GM10266 (cell line): ENCODE results near the gene LYRM4.
"Not testable (repeated sequence)": the region's sequence is repeated elsewhere in the genome, so short reads cannot be mapped to it uniquely, and the experiment has no call there.

Experiments used
- DNase-seq: peaks from one replicate; pipeline ENCODE4 v3.0.0; 2012; ENCODE audit errors: extremely low spot score
- TF ChIP-seq, protein P1 (sequence below): IDR thresholded peaks from 2 replicates; pipeline ENCODE4 v1.5.1; 2012; ENCODE audit warnings: mild to moderate bottlenecking, low read depth; ENCODE audit not compliant: control insufficient read depth, insufficient read depth; ENCODE audit errors: missing control alignments

LYRM4 gene

DNA sequence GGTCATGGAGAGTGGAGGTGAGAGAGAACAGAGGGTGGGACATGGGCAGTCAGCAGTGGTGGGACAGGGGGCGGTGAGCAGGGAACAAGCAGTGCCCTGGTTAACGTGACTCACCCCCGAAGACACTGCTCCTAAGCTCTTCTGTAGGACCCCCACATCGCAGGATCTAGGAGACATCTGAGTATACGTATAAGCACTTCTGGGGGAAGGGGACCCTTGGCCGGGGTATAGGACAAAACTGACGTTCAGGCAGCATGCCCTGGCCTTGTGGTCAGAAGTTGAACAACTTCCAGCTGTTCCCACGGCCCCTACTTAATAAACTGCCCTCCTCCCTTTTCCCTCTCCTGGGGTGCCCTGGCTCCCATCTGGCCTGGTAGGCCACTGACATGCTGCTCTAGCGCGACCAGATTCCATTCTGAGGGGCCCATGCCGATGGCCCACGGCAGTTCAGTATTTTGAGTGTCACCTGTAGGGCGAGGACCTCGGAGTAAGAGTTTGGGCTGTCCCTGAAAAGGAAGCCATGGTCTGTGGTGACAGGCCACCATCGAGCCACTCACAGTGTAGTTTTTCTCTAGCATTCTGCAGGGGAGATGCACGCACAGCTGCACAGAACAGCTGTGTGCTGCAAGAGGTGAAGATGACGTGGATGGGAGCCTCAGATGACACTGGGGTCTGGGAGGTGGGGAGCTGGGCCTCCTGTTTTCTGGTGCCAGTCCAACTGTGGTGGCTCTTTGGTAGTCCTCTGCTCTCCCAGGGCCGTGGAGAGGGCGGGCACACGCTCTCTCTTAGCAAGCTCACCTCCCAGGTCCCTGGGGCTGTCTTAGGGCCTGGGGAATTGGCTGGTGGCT is 137.2 kb downstream of the LYRM4 start:
- TF ChIP-seq, protein P1, sequence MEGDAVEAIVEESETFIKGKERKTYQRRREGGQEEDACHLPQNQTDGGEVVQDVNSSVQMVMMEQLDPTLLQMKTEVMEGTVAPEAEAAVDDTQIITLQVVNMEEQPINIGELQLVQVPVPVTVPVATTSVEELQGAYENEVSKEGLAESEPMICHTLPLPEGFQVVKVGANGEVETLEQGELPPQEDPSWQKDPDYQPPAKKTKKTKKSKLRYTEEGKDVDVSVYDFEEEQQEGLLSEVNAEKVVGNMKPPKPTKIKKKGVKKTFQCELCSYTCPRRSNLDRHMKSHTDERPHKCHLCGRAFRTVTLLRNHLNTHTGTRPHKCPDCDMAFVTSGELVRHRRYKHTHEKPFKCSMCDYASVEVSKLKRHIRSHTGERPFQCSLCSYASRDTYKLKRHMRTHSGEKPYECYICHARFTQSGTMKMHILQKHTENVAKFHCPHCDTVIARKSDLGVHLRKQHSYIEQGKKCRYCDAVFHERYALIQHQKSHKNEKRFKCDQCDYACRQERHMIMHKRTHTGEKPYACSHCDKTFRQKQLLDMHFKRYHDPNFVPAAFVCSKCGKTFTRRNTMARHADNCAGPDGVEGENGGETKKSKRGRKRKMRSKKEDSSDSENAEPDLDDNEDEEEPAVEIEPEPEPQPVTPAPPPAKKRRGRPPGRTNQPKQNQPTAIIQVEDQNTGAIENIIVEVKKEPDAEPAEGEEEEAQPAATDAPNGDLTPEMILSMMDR, result no peak
- no peak for DNase-seq

DNA sequence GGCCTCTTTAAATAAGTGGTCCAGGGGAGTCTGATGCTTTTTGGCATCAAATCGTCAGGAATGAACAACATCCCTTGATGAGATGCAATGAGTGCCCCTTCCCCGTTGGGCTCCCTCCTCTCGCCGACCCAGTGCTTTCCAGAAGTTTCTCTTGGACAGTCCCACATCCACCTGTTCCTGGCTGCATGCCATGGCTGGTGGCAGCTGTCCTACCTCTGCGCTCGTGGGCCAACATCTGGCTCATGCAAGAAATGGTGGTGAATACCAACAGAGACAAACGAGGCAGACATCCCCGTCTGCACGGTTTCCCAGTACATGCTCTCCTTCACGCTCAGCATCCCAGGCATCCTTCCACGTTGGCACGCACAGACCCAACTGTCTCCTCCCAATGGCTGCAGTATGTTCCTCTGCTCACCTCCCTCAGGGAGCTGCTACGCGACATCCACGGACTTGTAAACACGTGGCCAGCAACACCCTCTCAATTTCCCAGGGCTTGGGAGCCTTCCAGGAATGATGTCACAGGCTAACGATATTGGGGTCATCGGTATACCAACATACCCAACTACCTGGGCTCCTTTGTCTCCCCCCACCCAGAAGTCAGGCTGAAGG is 138.1 kb downstream of the LYRM4 start:
- TF ChIP-seq, protein P1, result no peak
- DNase-seq, result no peak

DNA sequence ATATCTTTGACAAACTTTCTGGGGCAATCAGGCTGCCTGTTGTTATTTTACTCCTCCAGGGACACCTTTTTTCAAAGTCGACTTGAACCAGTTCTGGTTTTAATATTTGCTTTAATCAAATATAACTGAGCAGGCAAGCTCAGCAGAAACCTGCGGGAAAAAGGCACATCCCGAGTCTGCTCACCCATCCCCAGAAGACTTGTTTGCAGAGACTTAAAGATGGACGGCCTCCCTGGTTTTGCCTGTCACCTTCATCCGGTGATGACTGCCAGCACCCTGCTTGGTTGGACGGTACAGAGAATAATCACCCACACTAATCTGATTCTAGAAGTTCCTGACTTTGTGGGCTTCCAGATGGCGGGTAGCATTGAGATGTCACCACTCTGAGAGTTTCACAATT is 138.8 kb downstream of the LYRM4 start:
- TF ChIP-seq, protein P1, result no peak
- DNase-seq, result no peak

DNA sequence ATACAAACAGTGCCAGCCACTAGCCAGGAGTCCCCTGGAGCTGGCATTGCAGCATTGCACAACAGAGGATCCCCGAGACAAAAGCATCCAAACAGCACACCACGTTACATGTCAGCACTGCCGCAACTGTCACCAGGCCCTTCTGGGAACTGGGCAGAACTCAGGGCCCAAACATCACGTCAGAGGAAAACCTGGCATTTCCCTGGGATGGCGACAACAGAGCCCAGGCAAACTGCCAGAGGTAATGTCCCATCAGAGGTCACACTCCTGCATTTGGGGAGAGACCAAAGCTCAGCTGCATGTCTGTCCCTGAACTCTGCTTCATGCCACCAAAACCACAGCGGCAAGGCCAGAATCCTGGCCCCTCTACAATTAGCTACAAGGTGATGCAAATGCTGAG is 139.3 kb downstream of the LYRM4 start:
- TF ChIP-seq, protein P1, result no peak
- DNase-seq, result no peak

DNA sequence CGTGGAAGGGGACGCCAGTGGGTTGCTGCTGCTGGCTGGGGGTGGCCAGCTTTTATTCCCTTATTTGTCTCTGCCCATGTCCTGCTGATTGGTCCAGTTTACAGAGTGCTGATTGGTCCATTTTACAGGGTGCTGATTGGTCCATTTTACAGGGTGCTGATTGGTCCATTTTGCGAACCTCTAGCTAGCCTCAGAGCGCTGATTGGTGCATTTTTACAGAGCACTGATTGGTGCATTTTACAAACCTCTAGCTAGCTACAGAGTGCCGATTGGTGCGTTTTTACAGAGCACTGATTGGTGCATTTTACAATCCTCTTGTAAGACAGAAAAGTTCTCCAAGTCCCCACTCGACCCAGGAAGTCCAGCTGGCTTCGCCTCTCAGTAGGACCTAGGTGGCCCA is 140.2 kb downstream of the LYRM4 start:
- not testable (repeated sequence) for DNase-seq

DNA sequence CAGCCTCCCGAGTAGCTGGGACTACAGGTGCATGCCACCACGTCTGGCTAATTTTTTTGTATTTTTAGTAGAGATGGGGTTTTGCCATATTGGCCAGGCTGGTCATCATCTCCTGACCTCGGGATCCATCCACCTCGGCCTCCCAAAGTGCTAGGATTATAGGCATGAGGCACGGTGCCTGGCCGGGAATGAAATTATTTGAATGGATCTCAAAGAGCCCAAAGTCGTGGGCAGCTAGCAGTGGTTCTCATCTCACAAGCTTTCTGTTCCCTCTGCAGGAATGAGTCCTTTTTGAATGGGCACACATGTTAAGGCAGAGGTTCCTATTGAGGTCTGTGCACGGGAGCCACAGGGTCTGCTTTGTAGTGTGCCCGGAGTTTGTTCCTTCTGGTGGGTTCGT is 140.7 kb downstream of the LYRM4 start:
- DNase-seq, result no peak
- TF ChIP-seq, protein P1, result no peak

DNA sequence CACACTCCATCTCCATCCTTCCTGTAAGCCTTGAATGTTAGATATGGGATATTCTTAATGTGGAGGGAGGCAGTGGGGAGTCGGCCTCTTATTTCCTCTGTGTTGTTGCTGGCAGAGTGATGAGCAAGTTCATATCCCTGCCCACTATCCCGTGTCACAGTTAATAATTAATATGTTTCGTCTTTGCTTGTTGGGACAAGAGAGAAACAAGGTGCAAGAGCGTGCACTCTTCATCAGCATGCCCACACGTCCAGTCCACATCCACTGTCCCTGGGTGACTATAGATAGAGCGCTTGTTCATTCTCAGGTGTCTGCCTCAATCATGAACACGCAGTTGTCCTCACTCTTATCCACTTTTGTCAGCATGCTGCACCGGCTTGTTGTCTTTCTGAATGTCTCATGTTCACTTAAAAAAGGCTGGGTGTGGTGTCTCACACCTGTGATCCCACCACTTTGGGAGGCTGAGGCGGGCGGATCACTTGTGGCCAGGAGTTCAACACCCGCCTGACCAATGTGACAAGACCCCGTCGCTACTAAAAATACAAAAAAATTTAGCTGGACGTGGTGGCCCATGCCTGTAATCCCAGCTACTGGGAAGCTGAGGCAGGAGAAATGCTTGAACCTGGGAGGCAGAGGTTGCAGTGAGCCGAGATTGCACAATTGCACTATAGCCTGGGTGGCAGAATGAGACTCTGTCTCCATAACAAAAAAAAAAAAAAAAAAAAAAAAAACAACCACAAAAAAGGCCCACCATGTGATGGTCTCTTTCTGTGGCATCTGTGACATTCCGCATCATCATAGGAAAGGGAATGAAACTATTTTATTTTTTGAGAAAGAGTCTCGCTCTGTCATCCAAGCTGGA is 141.4 kb downstream of the LYRM4 start:
- no peak for DNase-seq

More for the DNA sequence above, 141.4 kb downstream of the LYRM4 start:
- TF ChIP-seq, protein P1, result no peak
